SH-SY5Y (cell line): Measurements from ENCODE around the gene RAP1GAP.

Experiments used
- GATA2 ChIP-seq: IDR thresholded peaks from 2 replicates; pipeline ENCODE4 v1.6.1; 2011; ENCODE audit warnings: mild to moderate bottlenecking, low read depth, low read length
- GATA3 ChIP-seq: IDR thresholded peaks from 2 replicates; pipeline ENCODE4 v1.6.1; 2011; ENCODE audit warnings: low read depth, mild to moderate bottlenecking, low read length, moderate library complexity

DNA sequence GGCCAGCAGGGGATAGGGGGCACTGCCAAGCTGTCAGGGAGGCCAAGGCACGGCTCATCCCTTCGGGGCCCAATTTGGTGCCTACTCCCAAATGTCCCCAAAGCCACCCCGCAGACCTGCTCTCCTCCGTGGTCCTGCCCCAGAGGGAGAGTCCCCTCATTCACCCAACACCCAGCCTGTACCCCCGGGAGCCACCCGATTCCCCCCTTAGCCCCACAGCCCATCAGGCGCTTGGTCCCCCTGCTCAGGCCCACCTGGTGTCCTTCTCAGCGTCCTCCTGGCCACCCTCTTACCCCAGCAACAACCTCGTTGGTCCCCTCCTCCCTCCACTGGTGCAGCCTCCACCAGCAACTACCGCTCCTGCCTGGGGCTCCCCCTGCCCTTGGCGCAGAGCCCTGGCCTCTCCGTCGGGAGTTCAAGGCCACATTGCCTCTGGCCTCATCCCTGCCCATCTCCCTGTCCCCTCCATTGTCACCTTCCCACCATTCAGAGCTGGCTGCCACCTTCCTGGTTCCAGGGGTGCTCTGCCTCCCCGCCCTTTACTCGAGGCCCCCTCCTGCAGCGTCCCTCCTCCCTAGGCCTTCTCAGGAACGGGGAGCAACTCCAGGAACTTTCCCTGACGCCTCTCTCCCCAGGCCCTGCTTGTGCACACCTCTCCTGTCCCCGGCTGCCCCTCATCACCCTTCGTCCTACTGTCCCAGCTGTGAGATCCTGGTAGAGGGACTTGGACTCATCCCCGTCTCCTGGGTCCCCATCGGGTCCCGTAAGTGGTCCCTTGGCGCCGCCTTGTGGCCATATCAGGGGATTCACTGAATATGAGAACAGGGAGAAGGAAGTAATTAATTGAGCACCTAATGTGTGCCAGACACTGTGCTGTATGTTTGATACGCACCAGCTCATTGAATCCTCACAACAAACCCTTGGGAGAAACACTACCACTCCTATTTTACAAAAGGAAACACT, 73.9 kb downstream of the RAP1GAP start:
- no peak for TF ChIP-seq GATA3
- no peak for TF ChIP-seq GATA2
